Naive thymus-derived CD8-positive, alpha-beta T cell (primary cell): ENCODE data around the gene C11orf42. TPM values are rescaled to one million over a fixed set of nuclear protein-coding genes. Genes with fewer than 3 reads are reported as not detected.

ENCODE experiments used
- ATAC-seq, 2 donors: fragments of 150-1000 bp; cut with Tn5 transposase in 1 of 2; sonication (Bioruptor Pico), chemical (Tn5 transposase) in 1 of 2; 1 replicate in 1 of 2; 2 replicates in 1 of 2; pipeline ENCODE4 v1.10.0; 2021; ENCODE audit warnings: mild to moderate bottlenecking in 2 of 2, moderate library complexity in 2 of 2
- POLR2A ChIA-PET: fragments of 350-600 bp; sonication (Branson Sonifier 250); formaldehyde crosslinking; loops from one replicate; lab custom pipeline; 2021; ENCODE audit warnings: antibody characterized with exemption; lab: Charles Lee
- DNase-seq, 10 donors: peaks; one replicate each; pipeline versions ENCODE4 v3.0.0 to v3.0.0-alpha.2; 2020 to 2022
- H3K27ac Mint-ChIP-seq, 10 donors: one replicate each; pipeline ENCODE4 v1.8.0; 2020 to 2022; ENCODE audit warnings: mild to moderate bottlenecking in 10 of 10, mixed read lengths in 10 of 10, moderate library complexity in 4 of 10, inconsistent platforms in 1 of 10
- H3K27me3 Mint-ChIP-seq, 5 donors: one replicate each; pipeline ENCODE4 v1.8.0; 2021 to 2022; ENCODE audit warnings: mixed read lengths in 5 of 5
- H3K36me3 Mint-ChIP-seq, 3 donors: one replicate each; pipeline ENCODE4 v1.8.0; 2020 to 2022; ENCODE audit warnings: mixed read lengths in 3 of 3, mild to moderate bottlenecking in 2 of 3, inconsistent platforms in 1 of 3
- H3K4me1 Mint-ChIP-seq, 4 donors: one replicate each; pipeline ENCODE4 v1.8.0; 2021 to 2022; ENCODE audit warnings: mixed read lengths in 4 of 4
- H3K4me3 Mint-ChIP-seq, 10 donors: one replicate each; pipeline ENCODE4 v1.8.0; 2020 to 2022; ENCODE audit warnings: mild to moderate bottlenecking in 10 of 10, mixed read lengths in 10 of 10, moderate library complexity in 6 of 10, inconsistent platforms in 1 of 10
- H3K9me3 Mint-ChIP-seq, 9 donors: one replicate each; pipeline ENCODE4 v1.8.0; 2020 to 2022; ENCODE audit warnings: mixed read lengths in 9 of 9, mild to moderate bottlenecking in 3 of 9, inconsistent platforms in 1 of 9, moderate library complexity in 1 of 9
- polyA plus RNA-seq, 3 donors: library from polyadenylated mRNA; unstranded; fragments of 300-500 nt; fragmentation: Illumina TruSeq; gene quantifications; one replicate each; pipeline ENCODE4 v1.2.3, GENCODE V29; 2021
- total RNA-seq, 8 experiments: library from RNA in 2 of 8; stranded (reverse) in 2 of 8; gene quantifications; one replicate each; pipeline ENCODE4 v1.2.3 and lab custom pipeline; 2021 to 2026

Gene C11orf42
- total and polyA plus RNA-seq, 5 experiments from 2014 or later: not detected

DNA sequence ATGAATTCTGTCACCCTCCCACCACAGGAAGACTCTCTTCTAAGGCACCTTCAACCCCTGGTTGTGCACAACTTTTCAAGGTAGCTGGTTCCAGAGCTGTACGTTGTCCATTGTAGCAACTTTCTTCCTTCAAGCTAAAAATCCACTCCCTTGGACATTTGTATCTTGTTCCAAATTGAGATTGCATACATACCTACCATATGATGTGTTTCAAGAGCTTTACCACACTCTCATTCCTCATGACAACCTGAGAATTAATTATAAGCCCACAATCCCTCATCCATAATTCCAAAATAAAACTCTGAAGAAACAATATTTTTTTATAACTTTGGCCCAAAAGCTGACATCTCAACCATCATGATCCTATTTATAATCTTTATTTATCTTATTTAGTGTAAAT lies 3.3 kb upstream of the C11orf42 start:
- H3K9me3 Mint-ChIP-seq: no peaks in the 10 kb centered on the region
- no peak for ATAC-seq
- no peak overlapping the region for H3K27ac Mint-ChIP-seq
- peaks cover 11 to 45% (median 29%) of the 10 kb centered on the region in 4 donors for H3K4me1 Mint-ChIP-seq
- DNase-seq: no peak
- H3K4me3 Mint-ChIP-seq: peak overlapping the region in 1 of 10 donors; percentile 2
- peaks cover 0 to 20% (median 8%) of the 10 kb centered on the region in 3 donors for H3K36me3 Mint-ChIP-seq
- POLR2A ChIA-PET: no interaction called here
- peaks cover 0 to 3% (median 0%) of the 10 kb centered on the region in 5 donors for H3K27me3 Mint-ChIP-seq

DNA sequence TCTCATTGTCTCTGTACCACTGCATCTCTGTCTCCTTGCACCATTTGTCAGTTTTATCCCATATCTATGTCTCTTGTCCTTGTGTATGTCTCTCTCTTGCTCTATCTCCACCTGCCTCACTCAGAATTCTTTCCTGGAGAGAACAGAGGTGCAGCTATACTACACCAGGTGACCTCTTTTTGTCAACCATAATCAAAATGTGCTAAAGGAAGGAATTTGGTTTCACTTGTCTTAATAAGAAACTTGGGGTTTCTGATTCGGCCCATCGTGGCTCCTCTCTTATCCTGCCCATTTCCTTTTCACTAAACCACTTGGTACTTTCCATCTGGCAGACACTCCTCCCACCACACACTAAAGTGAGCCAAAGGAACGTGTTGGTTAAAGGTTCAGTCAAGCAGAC lies 2.0 kb upstream of the C11orf42 start:
- Mint-ChIP-seq H3K4me3 (peak overlapping the region in 1 of 10 donors; percentile 3), H3K9me3 (no peaks in the 10 kb centered on the region), H3K27me3 (peaks cover 0 to 3% (median 0%) of the 10 kb centered on the region in 5 donors), H3K27ac (peak overlapping the region in 6 of 10 donors; percentile 1 to 67 (median 10)), H3K36me3 (peaks cover 0 to 24% (median 8%) of the 10 kb centered on the region in 3 donors), H3K4me1 (peaks cover 11 to 45% (median 29%) of the 10 kb centered on the region in 4 donors)
- ATAC-seq: peak in 1 of 2 donors; percentile 66
- POLR2A ChIA-PET: no interaction called here
- no peak for DNase-seq

DNA sequence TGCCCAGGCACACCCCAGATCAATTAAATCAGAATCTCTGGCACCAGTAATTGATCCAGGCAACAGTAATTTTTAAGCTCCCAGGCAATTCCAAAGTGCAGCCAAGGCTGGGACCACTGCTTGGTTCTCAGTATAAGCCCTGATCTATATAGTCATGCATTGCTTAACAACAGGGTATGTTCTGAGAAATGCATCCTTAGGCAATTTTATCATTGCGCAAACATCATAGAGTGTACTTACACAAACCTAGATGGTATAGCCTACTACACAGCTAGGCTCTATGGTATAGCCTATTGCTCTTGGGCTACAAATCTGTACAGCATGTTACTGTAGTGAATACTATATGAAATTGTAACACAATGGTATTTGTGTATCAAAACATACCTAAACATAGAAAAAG lies 651 bp upstream of the C11orf42 start:
- POLR2A ChIA-PET: no interaction called here
- peaks cover 0 to 38% (median 12%) of the 10 kb centered on the region in 3 donors for H3K36me3 Mint-ChIP-seq
- H3K27me3 Mint-ChIP-seq: no peaks in the 10 kb centered on the region
- no peak overlapping the region for H3K27ac Mint-ChIP-seq
- DNase-seq (no peak), ATAC-seq (no peak)
- H3K4me3 Mint-ChIP-seq: no peak overlapping the region
- no peaks in the 10 kb centered on the region for H3K9me3 Mint-ChIP-seq
- H3K4me1 Mint-ChIP-seq: peaks cover 11 to 45% (median 29%) of the 10 kb centered on the region in 4 donors

DNA sequence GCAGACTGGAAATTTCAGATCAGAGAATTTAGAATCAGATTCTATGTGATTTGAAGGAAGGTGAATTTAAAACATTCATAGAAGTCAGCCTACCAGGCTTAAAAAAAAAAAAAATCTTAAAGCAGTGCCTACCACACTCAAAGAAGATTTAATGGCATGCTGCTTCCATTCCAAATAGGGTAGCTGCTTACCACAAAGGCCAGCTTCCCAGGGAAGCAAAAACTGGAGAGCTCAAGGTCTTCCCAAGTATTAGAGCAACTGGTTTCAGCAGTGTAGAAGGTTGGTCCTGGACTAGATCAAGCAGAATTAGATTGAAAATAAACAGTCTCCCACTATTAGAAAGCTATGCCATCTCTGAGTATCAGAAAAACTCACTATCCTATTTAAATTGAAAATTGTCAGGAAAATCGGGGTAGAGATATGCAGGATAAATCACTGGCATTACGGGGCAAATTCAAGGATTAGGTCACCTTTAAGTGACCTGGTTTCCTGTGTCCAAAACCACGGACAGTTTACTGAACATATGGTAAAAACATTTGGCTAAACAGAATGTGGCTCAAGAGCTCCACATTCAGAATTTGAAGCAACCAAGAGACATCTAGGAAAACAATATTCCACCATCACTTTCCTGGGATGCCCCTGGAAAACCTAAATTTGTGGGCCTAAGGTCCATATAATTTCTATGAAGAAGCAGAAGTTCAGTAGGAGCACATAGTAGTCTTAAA lies 1.3 kb downstream of the C11orf42 start:
- Mint-ChIP-seq H3K36me3 (peaks cover 0 to 53% (median 13%) of the 10 kb centered on the region in 3 donors), H3K4me1 (peaks cover 11 to 31% (median 27%) of the 10 kb centered on the region in 4 donors), H3K27ac (no peak overlapping the region), H3K9me3 (no peaks in the 10 kb centered on the region), H3K27me3 (no peaks in the 10 kb centered on the region), H3K4me3 (no peak overlapping the region)
- ATAC-seq: no peak
- DNase-seq: no peak
- POLR2A ChIA-PET: no interaction called here

DNA sequence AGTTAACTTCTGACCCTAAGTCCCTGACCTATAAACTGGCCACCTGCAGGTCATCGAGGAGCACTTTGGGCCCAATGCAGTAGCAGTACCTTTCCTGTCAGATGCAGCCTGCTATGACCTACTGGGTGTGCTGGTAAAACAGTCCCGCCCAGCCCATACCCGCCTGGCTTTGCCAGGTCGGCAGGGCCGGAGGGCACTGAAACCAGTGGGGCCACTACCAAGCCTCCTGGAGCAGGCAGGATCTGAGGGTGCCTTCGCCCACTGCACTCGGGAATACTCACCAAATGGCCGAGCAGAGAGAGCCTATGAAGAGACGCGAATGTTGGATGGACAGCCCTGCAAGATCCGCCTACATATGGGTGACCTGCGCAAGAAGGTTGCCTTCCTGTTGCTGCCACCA lies 4.4 kb downstream of the C11orf42 start:
- Mint-ChIP-seq H3K27ac (no peak overlapping the region), H3K4me3 (no peak overlapping the region), H3K27me3 (no peaks in the 10 kb centered on the region), H3K4me1 (peaks cover 2 to 9% (median 4%) of the 10 kb centered on the region in 4 donors), H3K9me3 (no peaks in the 10 kb centered on the region), H3K36me3 (peaks cover 0 to 50% (median 11%) of the 10 kb centered on the region in 3 donors)
- POLR2A ChIA-PET: no interaction called here
- DNase-seq: no peak
- no peak for ATAC-seq

DNA sequence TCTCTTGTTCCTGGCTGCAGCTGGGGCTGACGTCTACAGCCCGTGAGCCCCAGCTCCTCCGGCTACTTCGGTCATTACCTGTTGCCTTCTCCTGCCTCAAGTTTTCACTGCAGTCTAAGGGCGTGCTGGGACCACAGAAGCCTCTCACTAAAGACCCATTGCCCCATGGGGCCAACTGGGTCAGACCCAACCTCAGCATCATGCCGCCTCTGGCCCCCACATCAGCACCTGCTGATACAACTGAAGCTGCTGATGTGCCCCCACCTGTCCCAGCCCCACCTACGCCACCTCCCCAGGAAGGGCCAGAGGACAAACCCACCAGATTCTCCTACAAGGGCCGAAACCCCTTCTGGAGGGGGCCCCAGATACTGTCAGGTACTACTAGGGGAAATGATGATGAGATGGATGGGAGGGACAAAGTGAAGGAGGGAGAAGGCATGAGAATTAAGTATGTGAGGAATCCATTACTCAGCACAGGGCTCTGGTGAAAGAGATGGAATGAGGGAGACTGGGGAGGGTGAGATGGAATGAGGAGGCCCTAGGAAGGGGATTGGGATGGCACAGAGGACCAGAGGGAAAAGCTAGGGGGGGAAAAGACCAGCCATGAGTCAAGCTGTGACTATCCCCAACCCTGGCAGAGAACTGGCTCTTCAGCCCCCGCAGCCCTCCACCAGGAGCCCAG lies 5.1 kb downstream of the C11orf42 start:
- H3K4me1 Mint-ChIP-seq: peaks cover 0 to 3% (median under 1%) of the 10 kb centered on the region in 4 donors
- H3K27ac Mint-ChIP-seq: no peak overlapping the region
- H3K4me3 Mint-ChIP-seq: no peak overlapping the region
- H3K27me3 Mint-ChIP-seq: no peaks in the 10 kb centered on the region
- POLR2A ChIA-PET: no interaction called here
- no peak for DNase-seq
- H3K9me3 Mint-ChIP-seq: no peaks in the 10 kb centered on the region
- ATAC-seq: no peak
- H3K36me3 Mint-ChIP-seq: peaks cover 0 to 51% (median 10%) of the 10 kb centered on the region in 3 donors

DNA sequence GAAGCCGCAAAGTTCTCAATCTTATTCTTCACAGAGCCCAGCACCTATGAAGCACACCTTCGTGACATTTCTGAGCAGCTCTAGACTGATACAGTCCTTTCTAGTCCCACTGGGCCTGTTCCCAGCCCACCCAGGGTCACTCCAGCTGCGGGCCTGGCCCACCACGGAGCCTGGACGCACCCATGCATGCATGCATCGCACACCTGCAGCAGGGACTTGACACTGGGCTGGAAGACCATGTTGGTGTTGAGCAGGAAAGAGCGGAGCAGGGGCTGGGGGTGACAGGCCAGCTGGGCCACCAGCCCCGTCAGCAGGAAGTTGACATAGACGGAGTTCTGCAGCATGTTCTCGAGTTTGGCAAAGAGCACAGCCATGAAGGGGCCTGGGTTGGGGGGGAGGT lies 9.2 kb downstream of the C11orf42 start:
- Mint-ChIP-seq H3K9me3 (no peaks in the 10 kb centered on the region), H3K4me3 (no peak overlapping the region), H3K36me3 (peaks cover 0 to 59% (median 17%) of the 10 kb centered on the region in 3 donors), H3K27ac (no peak overlapping the region), H3K27me3 (no peaks in the 10 kb centered on the region), H3K4me1 (peaks cover 5 to 7% (median 5%) of the 10 kb centered on the region in 4 donors)
- POLR2A ChIA-PET: interaction anchor here (0.6 kb wide), 1 partner anchor 525 kb away, joined by 5 read pairs; the partner anchor contains the start of gene TRIM22
- DNase-seq (no peak), ATAC-seq (no peak)

DNA sequence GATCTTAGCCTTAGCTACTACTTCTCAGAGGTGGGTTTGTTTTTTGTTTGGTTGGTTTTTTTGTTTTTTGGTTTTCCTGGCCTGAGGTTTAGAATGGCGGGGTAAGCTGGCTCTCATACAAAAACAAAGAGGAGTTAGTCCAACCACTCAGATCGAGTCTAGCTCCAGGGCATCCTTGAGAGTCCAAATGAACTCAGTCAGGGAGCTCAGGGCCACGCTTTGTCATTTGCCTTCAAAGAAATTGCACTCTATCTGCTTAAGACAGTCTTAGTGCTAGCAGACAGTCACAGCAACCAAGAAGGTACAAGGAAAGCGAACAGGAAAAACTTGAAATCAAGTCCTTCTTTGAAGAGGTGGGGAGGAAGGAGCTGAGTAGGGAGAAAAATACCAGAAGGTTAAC lies 11.1 kb downstream of the C11orf42 start:
- no peak for ATAC-seq
- Mint-ChIP-seq H3K27ac (peak overlapping the region in 1 of 10 donors; percentile 50), H3K4me3 (no peak overlapping the region), H3K4me1 (peaks cover 6 to 15% (median 9%) of the 10 kb centered on the region in 4 donors), H3K9me3 (no peaks in the 10 kb centered on the region), H3K36me3 (peaks cover 1 to 61% (median 26%) of the 10 kb centered on the region in 3 donors), H3K27me3 (no peaks in the 10 kb centered on the region)
- POLR2A ChIA-PET: no interaction called here
- DNase-seq: no peak

DNA sequence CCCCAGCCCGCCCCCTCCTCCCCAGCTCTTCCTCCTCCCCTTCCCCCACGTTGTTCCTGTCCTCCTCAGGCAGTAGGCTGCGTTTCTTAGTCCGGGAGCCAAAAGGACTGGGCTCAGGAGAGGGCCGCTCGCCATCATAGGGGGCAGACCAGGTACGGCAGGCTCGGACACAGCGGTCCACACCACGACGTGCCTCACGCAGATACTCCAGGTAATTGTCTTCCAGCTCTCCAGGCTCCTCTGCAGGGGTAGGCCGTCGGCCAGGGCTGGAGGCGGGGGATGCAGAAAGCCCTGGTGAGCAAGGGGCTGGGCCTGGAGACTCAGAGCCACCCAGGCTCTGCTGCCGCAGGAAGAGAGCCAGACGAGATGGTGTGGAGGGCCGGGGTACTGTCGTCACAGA lies 12.4 kb downstream of the C11orf42 start:
- H3K9me3 Mint-ChIP-seq: no peaks in the 10 kb centered on the region
- POLR2A ChIA-PET: no interaction called here
- H3K27ac Mint-ChIP-seq: peak overlapping the region in 1 of 10 donors; percentile 15
- H3K4me3 Mint-ChIP-seq: no peak overlapping the region
- H3K4me1 Mint-ChIP-seq: peaks cover 7 to 15% (median 10%) of the 10 kb centered on the region in 4 donors
- DNase-seq: no peak
- ATAC-seq: no peak
- peaks cover 4 to 73% (median 30%) of the 10 kb centered on the region in 3 donors for H3K36me3 Mint-ChIP-seq
- H3K27me3 Mint-ChIP-seq: no peaks in the 10 kb centered on the region

DNA sequence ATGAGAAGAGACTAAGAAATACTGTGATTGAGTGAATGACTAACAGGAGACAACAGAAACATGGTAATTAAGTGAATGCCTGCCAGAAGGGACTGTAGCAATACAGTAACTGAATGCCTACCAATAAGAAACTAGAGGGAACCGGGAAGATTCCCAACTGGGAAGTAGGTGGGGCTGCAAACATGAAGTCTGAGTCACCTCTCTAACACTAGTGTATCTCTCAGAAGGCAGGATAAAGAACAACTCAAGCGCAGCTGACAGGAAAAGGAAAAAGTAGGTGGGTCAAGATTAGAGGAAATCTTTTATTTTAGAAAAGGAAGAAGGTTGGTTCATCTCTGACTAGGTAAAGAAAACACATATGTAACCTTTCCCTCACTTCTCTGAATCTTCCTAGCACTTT lies 14.0 kb downstream of the C11orf42 start:
- H3K36me3 Mint-ChIP-seq: peaks cover 4 to 86% (median 33%) of the 10 kb centered on the region in 3 donors
- ATAC-seq (no peak), DNase-seq (no peak)
- POLR2A ChIA-PET: no interaction called here
- no peaks in the 10 kb centered on the region for H3K9me3 Mint-ChIP-seq
- peak overlapping the region in 4 of 10 donors; percentile 6 to 52 (median 27) for H3K27ac Mint-ChIP-seq
- H3K4me1 Mint-ChIP-seq: peaks cover 7 to 15% (median 10%) of the 10 kb centered on the region in 4 donors
- H3K4me3 Mint-ChIP-seq: no peak overlapping the region
- no peaks in the 10 kb centered on the region for H3K27me3 Mint-ChIP-seq

DNA sequence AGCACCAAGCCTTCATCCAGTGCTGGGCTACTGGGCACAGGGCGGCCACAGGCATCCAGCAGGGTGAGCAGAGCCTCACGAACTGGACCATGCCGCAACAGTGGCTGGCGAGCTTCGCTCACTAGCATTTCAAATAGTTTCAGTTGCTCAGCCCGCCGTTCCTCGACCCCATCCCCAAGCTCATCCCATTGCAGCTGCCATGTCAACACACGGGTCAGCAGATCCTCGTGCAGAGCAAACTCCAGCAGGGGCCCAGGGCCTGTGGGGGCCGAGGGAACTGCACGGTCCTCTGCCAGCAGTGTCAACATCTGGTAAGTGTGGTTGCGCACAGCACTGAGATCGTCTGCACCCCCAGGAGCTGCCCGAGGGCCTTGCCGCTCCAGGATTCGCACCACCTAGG lies 18.5 kb downstream of the C11orf42 start:
- no peak for ATAC-seq
- DNase-seq: no peak
- POLR2A ChIA-PET: no interaction called here
- peaks cover 4 to 69% (median 22%) of the 10 kb centered on the region in 3 donors for H3K36me3 Mint-ChIP-seq
- H3K4me1 Mint-ChIP-seq: peaks cover 25 to 43% (median 39%) of the 10 kb centered on the region in 4 donors
- H3K27me3 Mint-ChIP-seq: no peaks in the 10 kb centered on the region
- no peaks in the 10 kb centered on the region for H3K9me3 Mint-ChIP-seq
- no peak overlapping the region for H3K27ac Mint-ChIP-seq
- H3K4me3 Mint-ChIP-seq: no peak overlapping the region

DNA sequence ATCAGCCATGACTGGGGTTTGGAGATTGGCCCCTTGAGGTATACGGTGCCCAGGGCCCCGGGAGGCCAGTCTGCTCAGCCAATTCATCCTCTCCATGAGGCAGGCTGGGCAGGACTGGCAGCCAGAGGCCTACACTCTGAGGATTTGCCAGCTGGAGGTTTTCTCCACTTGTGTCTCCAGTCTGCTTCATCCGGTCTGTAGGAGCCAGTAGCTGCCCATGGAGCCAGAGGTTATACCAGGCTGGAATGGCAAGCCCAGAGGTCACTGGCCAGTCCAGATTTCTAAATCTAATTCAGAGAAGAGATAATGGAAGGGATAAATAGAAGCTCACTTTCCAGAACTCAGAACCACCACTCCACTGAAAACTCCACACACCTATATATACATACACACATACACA lies 19.1 kb downstream of the C11orf42 start:
- Mint-ChIP-seq H3K27ac (no peak overlapping the region), H3K27me3 (no peaks in the 10 kb centered on the region), H3K4me3 (no peak overlapping the region), H3K9me3 (no peaks in the 10 kb centered on the region), H3K36me3 (peaks cover 4 to 64% (median 18%) of the 10 kb centered on the region in 3 donors), H3K4me1 (peaks cover 29 to 45% (median 41%) of the 10 kb centered on the region in 4 donors)
- DNase-seq (no peak), ATAC-seq (no peak)
- POLR2A ChIA-PET: no interaction called here

DNA sequence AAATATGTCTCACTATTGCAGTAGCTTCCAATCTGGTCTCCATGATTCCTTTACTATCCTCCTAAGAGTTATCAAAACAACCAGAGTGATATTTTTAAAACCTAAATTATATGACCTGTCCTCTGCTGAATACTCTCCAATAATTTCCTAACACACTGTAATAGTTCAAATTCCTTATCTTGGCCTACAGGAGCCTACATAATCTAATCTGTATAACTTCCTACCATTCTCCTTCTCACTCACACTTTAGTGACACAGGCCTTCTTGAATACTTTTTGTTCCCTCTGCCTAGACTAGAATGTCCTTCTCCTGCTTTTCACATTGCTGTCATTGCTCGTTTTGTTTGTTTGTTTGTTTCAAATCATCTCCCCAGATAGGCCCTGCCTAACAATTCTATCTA lies 19.7 kb downstream of the C11orf42 start:
- peaks cover 35 to 48% (median 42%) of the 10 kb centered on the region in 4 donors for H3K4me1 Mint-ChIP-seq
- H3K4me3 Mint-ChIP-seq: no peak overlapping the region
- DNase-seq: no peak
- POLR2A ChIA-PET: no interaction called here
- H3K27me3 Mint-ChIP-seq: no peaks in the 10 kb centered on the region
- no peak for ATAC-seq
- no peaks in the 10 kb centered on the region for H3K9me3 Mint-ChIP-seq
- H3K36me3 Mint-ChIP-seq: peaks cover 4 to 64% (median 15%) of the 10 kb centered on the region in 3 donors
- no peak overlapping the region for H3K27ac Mint-ChIP-seq
